CD14-positive monocyte (primary cell): ENCODE results near the gene MRPL24. TPM values are rescaled to one million over a fixed set of nuclear protein-coding genes. Genes with fewer than 3 reads are reported as not detected.
A peak's percentile ranks its signal among the peaks of the same experiment; 100 is the strongest.

ENCODE experiments used
- DNase-seq, 3 donors: peaks; one replicate each; pipeline ENCODE4 v3.0.0-alpha.2; 2011 to 2022
- H2AFZ ChIP-seq: 2 replicates; pipeline ENCODE4 v1.6.0; 2012; ENCODE audit warnings: mild to moderate bottlenecking, low read depth, low read length, inconsistent platforms; ENCODE audit not compliant: insufficient read depth, poor library complexity, severe bottlenecking
- H3K27ac ChIP-seq, 2 donors: 1 replicate in 1 of 2; 2 replicates in 1 of 2; pipeline ENCODE4 v1.5.1; 2012 to 2013; ENCODE audit warnings: low read length in 2 of 2, control low read depth in 1 of 2, inconsistent platforms in 1 of 2, low read depth in 1 of 2, mild to moderate bottlenecking in 1 of 2
- H3K27me3 ChIP-seq, 2 donors: one replicate each; pipeline versions ENCODE4 v1.6.0 to v1.6.1; 2011 to 2013; ENCODE audit warnings: low read length in 2 of 2; ENCODE audit not compliant: control insufficient read depth in 2 of 2, insufficient read depth in 2 of 2
- H3K36me3 ChIP-seq, 2 donors: replicated peaks in 1 of 2; 1 replicate in 1 of 2; 2 replicates in 1 of 2; pipeline versions ENCODE4 v1.5.1 to v1.6.1; 2012 to 2013; ENCODE audit warnings: low read length in 2 of 2, control low read depth in 1 of 2, inconsistent platforms in 1 of 2, mild to moderate bottlenecking in 1 of 2; ENCODE audit not compliant: insufficient read depth in 2 of 2, control insufficient read depth in 1 of 2
- H3K4me1 ChIP-seq, 2 donors: 1 replicate in 1 of 2; 2 replicates in 1 of 2; pipeline versions ENCODE4 v1.5.1 to v1.6.1; 2012 to 2013; ENCODE audit warnings: low read length in 2 of 2, control low read depth in 1 of 2, inconsistent platforms in 1 of 2, mild to moderate bottlenecking in 1 of 2, moderate library complexity in 1 of 2; ENCODE audit not compliant: insufficient read depth in 2 of 2, control insufficient read depth in 1 of 2
- H3K4me2 ChIP-seq: replicated peaks from 2 replicates; pipeline ENCODE3; 2012; ENCODE audit warnings: low read length, moderate library complexity, mild to moderate bottlenecking; ENCODE audit not compliant: poor library complexity, severe bottlenecking; ENCODE audit errors: extremely low read depth
- H3K4me3 ChIP-seq, 3 experiments: fragments of 200-600 bp in 1 of 3; sonication (generic) in 1 of 3; replicated peaks in 1 of 3; 1 replicate in 2 of 3; 2 replicates in 1 of 3; pipeline ENCODE4 v1.5.1; 2011 to 2013; ENCODE audit warnings: low read length in 3 of 3, mild to moderate bottlenecking in 3 of 3, control low read depth in 2 of 3, low read depth in 2 of 3, inconsistent platforms in 1 of 3, moderate library complexity in 1 of 3
- H3K79me2 ChIP-seq: 2 replicates; pipeline ENCODE4 v1.6.0; 2012; ENCODE audit warnings: mild to moderate bottlenecking, control low read depth, inconsistent platforms, low read length, moderate library complexity; ENCODE audit not compliant: insufficient read depth
- H3K9ac ChIP-seq: 2 replicates; pipeline ENCODE4 v1.6.0; 2017; ENCODE audit warnings: low read length, mild to moderate bottlenecking; ENCODE audit not compliant: insufficient read depth, poor library complexity, severe bottlenecking
- H3K9me3 ChIP-seq, 2 donors: replicated peaks in 1 of 2; 1 replicate in 1 of 2; 2 replicates in 1 of 2; pipeline versions ENCODE4 v1.5.1 to v1.6.1; 2012 to 2013; ENCODE audit warnings: low read length in 2 of 2, control low read depth in 1 of 2; ENCODE audit not compliant: control insufficient read depth in 1 of 2, insufficient read depth in 1 of 2
- H4K20me1 ChIP-seq: 2 replicates; pipeline ENCODE4 v1.6.0; 2012; ENCODE audit warnings: mild to moderate bottlenecking, low read length, control low read depth, moderate library complexity; ENCODE audit not compliant: insufficient read depth
- H3K27ac Mint-ChIP-seq, 7 donors: one replicate each; pipeline ENCODE4 v1.8.0; 2020; ENCODE audit warnings: mild to moderate bottlenecking in 7 of 7, mixed read lengths in 7 of 7, moderate library complexity in 6 of 7, inconsistent platforms in 2 of 7
- H3K27me3 Mint-ChIP-seq, 3 donors: one replicate each; pipeline ENCODE4 v1.8.0; 2021 to 2022; ENCODE audit warnings: low read depth in 3 of 3, mild to moderate bottlenecking in 3 of 3, mixed read lengths in 3 of 3, moderate library complexity in 3 of 3, inconsistent platforms in 1 of 3
- H3K36me3 Mint-ChIP-seq, 2 donors: one replicate each; pipeline ENCODE4 v1.8.0; 2020; ENCODE audit warnings: mixed read lengths in 2 of 2, inconsistent platforms in 1 of 2, mild to moderate bottlenecking in 1 of 2
- H3K4me1 Mint-ChIP-seq: one replicate; pipeline ENCODE4 v1.8.0; 2020; ENCODE audit warnings: mild to moderate bottlenecking, mixed read lengths
- H3K4me3 Mint-ChIP-seq, 2 donors: one replicate each; pipeline ENCODE4 v1.8.0; 2020; ENCODE audit warnings: mild to moderate bottlenecking in 2 of 2, mixed read lengths in 2 of 2, moderate library complexity in 1 of 2
- H3K9me3 Mint-ChIP-seq, 7 donors: one replicate each; pipeline ENCODE4 v1.8.0; 2020 to 2022; ENCODE audit warnings: mixed read lengths in 7 of 7, mild to moderate bottlenecking in 6 of 7, moderate library complexity in 6 of 7, inconsistent platforms in 2 of 7
- WGBS: methylation state at CpG from one replicate; pipeline ENCODE4 v1.1.5; 2013; ENCODE audit warnings: missing lambda C conversion rate; ENCODE audit not compliant: insufficient coverage; 5-methylcytosine and 5-hydroxymethylcytosine counted together
- intact Hi-C, 2 donors: fragments of 100-400 bp; cut with micrococcal nuclease; formaldehyde crosslinking; loops; one replicate each; pipeline versions ENCODE4 v1.15.0 to v1.15.1; 2023
- polyA plus RNA-seq, 3 donors: library from polyadenylated mRNA; depleted of rRNA in 1 of 3; unstranded in 2 of 3; stranded (reverse) in 1 of 3; fragments of 300-500 nt in 2 of 3; fragments of >200 nt in 1 of 3; fragmentation: Illumina TruSeq in 2 of 3; gene quantifications; 1 replicate in 2 of 3; 2 replicates in 1 of 3; pipeline ENCODE4 v1.2.3, GENCODE V29; 2012 to 2021
- TF ChIP-seq, protein P1 (sequence below): fragments of 200-600 bp; IDR thresholded peaks from one replicate; pipeline ENCODE4 v1.8.0; 2022; ENCODE audit warnings: antibody characterized with exemption, mild to moderate bottlenecking

The MRPL24 gene
- polyA plus RNA-seq, 3 donors, result 28.7 to 47.0 (median 38.4) TPM

DNA sequence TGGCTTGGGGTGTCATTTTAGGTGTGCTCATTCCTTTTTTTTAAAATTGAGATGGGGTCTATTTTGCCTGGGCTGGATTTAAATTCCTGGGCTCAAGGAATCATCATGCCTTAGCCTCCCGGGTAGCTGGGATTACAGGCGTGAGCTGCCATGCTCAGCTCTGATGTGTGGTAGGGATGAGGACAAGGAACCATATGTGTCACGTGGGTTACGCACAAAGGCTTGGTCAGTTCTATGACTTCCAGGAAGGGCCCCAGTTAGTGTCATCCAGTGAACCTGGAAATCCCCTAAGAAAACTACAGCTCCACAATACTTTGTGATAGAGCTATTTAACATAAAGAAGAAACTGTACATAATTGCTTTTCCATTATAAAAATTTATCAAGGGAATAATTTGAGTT lies 19.4 kb downstream of the MRPL24 start:
- intact Hi-C loops, result loop anchor here (5.0 to 10.0 kb wide), 2 partner anchors 94 to 217 kb away; partner anchors contain the start of gene MEF2D (in 1 of the 2)
- Mint-ChIP-seq H3K27me3 (peaks cover 0 to 2% (median 0%) of the 10 kb centered on the region in 3 donors), H3K27ac (peak overlapping the region in 1 of 7 donors; percentile 35), H3K4me1 (peaks cover 6% of the 10 kb centered on the region), H3K9me3 (no peaks in the 10 kb centered on the region), H3K4me3 (no peak overlapping the region), H3K36me3 (peaks cover 45 to 51% of the 10 kb centered on the region in 2 donors)
- H3K9me3 ChIP-seq, result no peaks in the 10 kb centered on the region
- TF ChIP-seq, protein P1, sequence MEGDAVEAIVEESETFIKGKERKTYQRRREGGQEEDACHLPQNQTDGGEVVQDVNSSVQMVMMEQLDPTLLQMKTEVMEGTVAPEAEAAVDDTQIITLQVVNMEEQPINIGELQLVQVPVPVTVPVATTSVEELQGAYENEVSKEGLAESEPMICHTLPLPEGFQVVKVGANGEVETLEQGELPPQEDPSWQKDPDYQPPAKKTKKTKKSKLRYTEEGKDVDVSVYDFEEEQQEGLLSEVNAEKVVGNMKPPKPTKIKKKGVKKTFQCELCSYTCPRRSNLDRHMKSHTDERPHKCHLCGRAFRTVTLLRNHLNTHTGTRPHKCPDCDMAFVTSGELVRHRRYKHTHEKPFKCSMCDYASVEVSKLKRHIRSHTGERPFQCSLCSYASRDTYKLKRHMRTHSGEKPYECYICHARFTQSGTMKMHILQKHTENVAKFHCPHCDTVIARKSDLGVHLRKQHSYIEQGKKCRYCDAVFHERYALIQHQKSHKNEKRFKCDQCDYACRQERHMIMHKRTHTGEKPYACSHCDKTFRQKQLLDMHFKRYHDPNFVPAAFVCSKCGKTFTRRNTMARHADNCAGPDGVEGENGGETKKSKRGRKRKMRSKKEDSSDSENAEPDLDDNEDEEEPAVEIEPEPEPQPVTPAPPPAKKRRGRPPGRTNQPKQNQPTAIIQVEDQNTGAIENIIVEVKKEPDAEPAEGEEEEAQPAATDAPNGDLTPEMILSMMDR, result no peak
- DNase-seq, result no peak
- H3K9ac ChIP-seq, result no peak overlapping the region
- no peak overlapping the region for H3K4me2 ChIP-seq
- peaks cover 65% of the 10 kb centered on the region for H4K20me1 ChIP-seq
- peaks cover 39 to 62% of the 10 kb centered on the region in 2 donors for H3K36me3 ChIP-seq
- H2AFZ ChIP-seq, result no peak overlapping the region
- no peak overlapping the region for H3K27ac ChIP-seq
- H3K4me3 ChIP-seq, result no peak overlapping the region
- no peaks in the 10 kb centered on the region for H3K27me3 ChIP-seq
- peaks cover 41% of the 10 kb centered on the region for H3K79me2 ChIP-seq
- H3K4me1 ChIP-seq, result peaks cover 16 to 18% of the 10 kb centered on the region in 2 donors
- no CpG with 5 or more reads among the region's 4 CpGs for WGBS

DNA sequence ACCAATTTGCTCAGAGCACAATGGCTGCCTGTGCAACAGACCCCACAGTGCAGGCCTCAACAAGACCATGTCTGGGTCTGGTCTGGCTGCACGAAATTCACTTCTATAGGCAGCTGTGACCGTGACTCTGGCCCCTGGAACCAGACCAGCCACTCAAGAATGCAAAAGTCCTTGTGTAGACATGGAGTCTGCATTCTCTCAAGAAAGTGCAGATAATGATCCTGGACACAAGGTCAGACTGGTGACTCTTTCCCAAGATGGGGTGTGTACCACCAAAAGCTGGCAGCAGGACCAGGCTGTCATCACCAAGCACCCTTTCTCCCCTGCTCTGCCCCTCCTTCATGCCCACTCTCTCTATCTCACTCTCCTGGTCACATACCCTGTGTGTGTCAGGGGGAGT lies 19.8 kb downstream of the MRPL24 start:
- H3K27ac Mint-ChIP-seq, result peak overlapping the region in 1 of 7 donors; percentile 35
- Histone ChIP-seq H3K4me2 (no peak overlapping the region), H3K27me3 (no peaks in the 10 kb centered on the region), H3K4me3 (no peak overlapping the region), H4K20me1 (peaks cover 61% of the 10 kb centered on the region), H3K9me3 (no peaks in the 10 kb centered on the region), H3K79me2 (peaks cover 37% of the 10 kb centered on the region), H3K9ac (no peak overlapping the region), H3K27ac (no peak overlapping the region), H3K4me1 (peaks cover 12 to 13% of the 10 kb centered on the region in 2 donors), H3K36me3 (peaks cover 39 to 62% of the 10 kb centered on the region in 2 donors), H2AFZ (no peak overlapping the region)
- peaks cover 49 to 55% of the 10 kb centered on the region in 2 donors for H3K36me3 Mint-ChIP-seq
- no peak for DNase-seq
- 100% methylated on average over 2 of the region's 2 CpGs for WGBS
- H3K4me1 Mint-ChIP-seq, result peaks cover 6% of the 10 kb centered on the region
- peaks cover 0 to 2% (median 0%) of the 10 kb centered on the region in 3 donors for H3K27me3 Mint-ChIP-seq
- intact Hi-C loops, result loop anchor here (5.0 to 10.0 kb wide), 2 partner anchors 94 to 216 kb away; partner anchors contain the start of gene MEF2D (in 1 of the 2)
- H3K4me3 Mint-ChIP-seq, result no peak overlapping the region
- TF ChIP-seq, protein P1, result no peak
- no peaks in the 10 kb centered on the region for H3K9me3 Mint-ChIP-seq
